Measurements from ENCODE around the gene KRTAP5-10.
"Not testable (repeated sequence)": the region's sequence is repeated elsewhere in the genome, so short reads cannot be mapped to it uniquely, and the experiment has no call there.

KRTAP5-10 gene

GRCh38 chr11:71565263-71565662 lies at the start of gene KRTAP5-10:
KRTAP5-10 (plus strand) TSS chr11:71565563; CDS start chr11:71565588, 25 bp downstream.
- DNase-seq (ENCODE audit: low spot score), result no peak

GRCh38 chr11:71518506-71519471 lies 46.6 kb upstream of the KRTAP5-10 start:
- no peak for DNase-seq (ENCODE audit: low spot score)

GRCh38 chr11:71519546-71519945 lies 45.8 kb upstream of the KRTAP5-10 start:
- DNase-seq (ENCODE audit: low spot score), result no peak

DNA sequence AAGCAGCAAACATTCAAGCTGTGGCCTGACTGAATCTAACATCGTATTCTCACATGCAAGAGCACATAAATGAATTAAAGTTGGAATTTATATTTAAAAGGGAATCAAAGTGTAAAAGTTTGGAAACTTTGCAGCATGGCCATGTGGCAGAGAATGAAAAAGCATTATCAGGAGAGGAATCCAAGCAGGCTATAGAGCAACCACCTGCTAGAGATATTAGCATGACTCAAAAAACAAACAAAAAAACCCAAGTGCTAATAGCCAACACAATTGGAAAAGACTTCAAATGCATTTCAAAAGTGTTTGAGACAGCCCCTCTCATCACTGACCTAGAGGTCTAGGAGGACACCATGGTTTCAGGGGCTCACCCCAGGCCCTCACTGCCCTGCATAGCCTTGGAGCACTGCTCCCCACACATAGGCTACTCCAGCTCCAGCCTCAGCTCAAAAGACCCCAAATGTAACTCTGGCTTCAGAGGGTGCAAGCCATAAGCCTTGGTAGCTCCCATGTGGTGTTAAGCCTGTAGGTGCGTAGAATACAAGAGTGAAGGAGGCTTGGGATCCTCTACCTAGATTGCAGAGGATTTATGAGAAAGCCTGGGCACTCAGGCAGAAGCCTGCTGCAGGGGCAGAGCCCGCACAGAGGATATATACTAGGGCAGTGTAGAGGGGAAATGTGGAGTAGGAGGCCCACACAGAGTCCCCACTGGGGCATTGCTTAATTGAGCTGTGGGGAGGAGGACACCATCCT lies 40.0 kb upstream of the KRTAP5-10 start:
- DNase-seq (ENCODE audit: low spot score), result no peak

GRCh38 chr11:71525938-71526495 lies 39.3 kb upstream of the KRTAP5-10 start:
- DNase-seq (ENCODE audit: low spot score), result no peak

GRCh38 chr11:71526796-71527575 lies 38.4 kb upstream of the KRTAP5-10 start, which contains the start of gene KRTAP5-7:
KRTAP5-7 (plus strand) TSS chr11:71527267; CDS start chr11:71527301, 34 bp downstream.
- DNase-seq (ENCODE audit: low spot score), result not testable (repeated sequence)

DNA sequence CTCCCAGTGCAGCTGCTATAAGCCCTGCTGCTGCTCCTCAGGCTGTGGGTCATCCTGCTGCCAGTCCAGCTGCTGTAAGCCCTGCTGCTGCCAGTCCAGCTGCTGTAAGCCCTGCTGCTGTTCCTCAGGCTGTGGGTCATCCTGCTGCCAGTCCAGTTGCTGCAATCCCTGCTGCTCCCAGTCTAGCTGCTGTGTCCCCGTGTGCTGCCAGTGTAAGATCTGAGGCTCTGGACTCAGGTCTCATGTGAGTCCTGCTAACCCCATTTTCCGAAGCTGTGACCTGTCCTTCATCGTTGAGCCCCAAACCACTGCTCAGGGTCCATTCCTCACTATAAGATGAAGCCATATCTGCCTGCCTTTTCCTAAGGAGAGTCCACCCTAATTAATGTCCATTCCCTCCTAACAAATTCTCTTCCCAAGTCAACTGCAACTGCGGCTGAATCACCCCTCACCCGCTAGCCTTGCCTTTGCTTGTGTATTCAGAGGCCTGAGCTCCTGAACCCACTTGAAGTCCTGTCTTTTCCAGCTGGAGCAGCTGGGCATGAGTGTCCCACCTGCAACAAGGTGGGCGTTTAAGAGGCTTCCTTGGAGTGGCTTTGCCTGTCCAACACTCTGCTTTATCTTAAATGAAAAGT lies 37.7 kb upstream of the KRTAP5-10 start:
- DNase-seq (ENCODE audit: low spot score), result no peak

DNA sequence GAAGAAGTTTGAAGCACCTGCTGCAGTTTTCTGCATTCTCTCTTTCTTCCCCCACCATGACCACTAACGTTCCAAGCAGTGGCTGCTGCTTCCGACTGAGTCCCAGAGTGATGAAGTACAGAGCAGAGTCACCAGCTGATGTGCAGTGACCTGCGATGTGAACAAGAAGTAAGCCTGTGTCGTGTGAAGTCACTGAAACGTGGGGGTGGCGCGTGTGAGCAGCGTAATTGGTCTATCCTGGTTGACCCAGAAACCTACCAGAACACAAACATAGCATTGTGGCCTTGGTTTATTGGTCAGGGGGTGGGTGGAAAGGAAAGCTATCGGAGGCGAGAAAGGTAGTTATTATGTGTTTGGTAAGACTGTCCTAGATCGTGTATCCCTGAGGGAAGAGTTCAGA lies 34.8 kb upstream of the KRTAP5-10 start:
- DNase-seq (ENCODE audit: low spot score), result no peak

DNA sequence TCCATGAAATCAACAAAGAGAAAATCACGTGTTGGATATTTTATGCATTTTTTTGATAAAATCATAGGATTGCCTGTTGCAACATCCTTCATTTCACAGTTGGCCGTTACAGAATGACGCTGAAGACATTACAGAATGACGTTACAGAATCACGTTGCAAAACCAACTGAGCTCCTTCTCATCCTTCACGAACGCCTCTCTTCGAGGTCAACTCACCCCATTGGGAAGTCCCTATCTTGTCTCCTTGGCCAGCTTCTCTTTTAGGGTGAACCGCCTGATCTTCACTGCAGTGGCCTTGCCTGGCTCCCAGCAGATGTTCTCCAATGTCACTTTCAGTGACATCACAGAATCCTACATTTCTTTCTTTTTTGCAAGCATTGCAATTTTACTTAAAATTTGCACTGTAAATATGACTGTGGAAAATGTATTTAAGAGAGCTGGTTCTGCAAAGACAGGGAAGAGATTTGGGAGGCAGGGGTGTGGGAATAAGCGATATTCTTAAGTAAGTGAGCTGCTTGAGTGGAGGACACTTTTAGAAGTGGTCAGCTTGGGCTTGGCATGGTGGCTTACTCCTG lies 33.2 kb upstream of the KRTAP5-10 start:
- DNase-seq (ENCODE audit: low spot score), result no peak

DNA sequence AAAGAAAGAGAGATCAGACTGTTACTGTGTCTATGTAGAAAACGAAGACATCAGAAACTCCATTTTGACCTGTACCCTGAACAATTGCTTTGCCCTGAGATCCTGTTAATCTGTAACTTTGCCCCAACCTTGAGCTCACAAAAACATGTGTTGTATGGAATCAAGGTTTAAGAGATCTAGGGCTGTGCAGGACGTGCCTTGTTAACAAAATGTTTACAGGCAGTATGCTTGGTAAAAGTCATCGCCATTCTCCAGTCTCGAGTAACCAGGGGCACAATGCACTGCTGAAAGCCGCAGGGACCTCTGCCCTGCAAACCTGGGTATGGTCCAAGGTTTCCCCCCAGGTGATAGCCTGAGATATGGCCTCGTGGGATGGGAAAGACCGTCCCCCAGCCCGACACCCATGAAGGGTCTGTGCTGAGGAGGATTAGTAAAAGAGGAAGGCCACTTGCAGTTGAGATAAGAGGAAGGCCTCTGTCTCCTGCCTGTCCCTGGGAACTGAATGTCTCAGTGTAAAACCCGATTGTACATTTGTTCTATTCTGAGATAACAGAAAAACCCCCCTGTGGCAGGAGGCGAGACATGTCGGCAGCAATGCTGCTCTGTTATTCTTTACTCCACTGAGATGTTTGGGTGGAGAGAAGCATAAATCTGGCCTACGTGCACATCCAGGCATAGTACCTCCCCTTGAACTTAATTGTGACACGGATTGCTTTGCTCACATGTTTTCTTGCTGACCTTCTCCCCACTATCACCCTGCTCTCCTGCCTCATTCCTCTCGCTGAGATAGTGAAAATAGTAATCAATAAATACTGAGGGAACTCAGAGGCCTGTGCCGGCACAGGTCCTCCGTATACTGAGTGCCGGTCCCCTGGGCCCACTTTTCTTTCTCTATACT lies 30.4 kb upstream of the KRTAP5-10 start:
- not testable (repeated sequence) for DNase-seq (ENCODE audit: low spot score)

DNA sequence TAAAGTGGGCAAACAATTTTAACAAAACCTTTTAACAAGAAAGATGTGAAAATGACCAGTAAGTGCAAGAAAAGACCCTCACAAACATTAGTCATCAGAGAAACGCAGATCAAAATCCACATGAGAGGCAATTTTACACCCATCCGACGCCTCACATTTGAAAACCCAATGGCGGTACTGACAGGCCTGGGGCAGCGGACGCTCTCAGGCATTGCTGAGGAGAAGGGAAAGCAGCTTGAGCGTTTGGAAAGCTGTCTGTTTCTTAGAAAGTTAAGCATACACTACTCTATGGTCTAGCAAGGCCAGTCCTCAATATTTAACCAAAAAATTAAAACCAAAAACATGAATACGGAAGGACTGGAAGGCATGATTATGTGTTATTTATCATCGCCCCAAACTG lies 29.5 kb upstream of the KRTAP5-10 start:
- DNase-seq (ENCODE audit: low spot score), result no peak

DNA sequence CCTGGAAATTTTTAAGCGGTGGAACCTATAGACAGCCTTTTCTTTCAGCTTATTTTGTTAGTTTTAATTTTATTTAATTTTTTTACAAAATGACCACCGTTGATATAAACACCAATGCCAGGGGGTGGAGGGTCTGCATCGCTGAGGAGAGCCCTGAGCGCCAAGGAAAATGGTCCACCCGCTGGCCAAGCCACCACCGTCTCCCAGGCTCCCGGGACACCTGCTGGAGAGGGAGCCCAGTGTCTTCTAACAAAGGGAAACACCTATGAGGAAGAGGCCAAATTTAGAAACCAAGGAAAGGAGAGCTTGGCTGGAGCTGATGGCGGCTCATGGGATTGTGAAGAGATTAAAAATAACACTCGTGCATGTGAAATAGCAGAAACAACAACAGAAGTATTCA lies 27.8 kb upstream of the KRTAP5-10 start:
- DNase-seq (ENCODE audit: low spot score), result no peak

DNA sequence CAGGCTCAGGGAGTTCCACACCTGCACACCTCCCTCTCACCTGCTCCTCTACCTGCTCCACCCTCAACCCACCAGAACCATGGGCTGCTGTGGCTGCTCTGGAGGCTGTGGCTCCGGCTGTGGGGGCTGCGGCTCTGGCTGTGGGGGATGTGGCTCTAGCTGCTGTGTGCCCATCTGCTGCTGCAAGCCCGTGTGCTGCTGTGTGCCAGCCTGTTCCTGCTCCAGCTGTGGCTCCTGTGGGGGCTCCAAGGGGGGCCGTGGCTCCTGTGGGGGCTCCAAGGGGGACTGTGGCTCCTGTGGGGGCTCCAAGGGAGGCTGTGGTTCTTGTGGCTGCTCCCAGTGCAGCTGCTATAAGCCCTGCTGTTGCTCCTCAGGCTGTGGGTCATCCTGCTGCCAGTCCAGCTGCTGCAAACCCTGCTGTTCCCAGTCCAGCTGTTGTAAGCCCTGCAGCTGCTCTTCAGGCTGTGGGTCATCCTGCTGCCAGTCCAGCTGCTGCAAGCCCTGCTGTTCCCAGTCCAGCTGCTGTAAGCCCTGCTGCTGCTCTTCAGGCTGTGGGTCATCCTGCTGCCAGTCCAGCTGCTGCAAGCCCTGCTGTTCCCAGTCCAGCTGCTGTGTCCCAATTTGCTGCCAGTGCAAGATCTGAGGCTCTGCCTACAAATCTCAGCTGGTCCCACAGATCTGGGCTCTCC lies 27.2 kb upstream of the KRTAP5-10 start, which contains the start of gene KRTAP5-8:
Gene KRTAP5-8 (plus strand): TSS at position 49 of the 689 bp plus-strand sequence. CDS start 31 bp downstream, at position 80.
- not testable (repeated sequence) for DNase-seq (ENCODE audit: low spot score)

DNA sequence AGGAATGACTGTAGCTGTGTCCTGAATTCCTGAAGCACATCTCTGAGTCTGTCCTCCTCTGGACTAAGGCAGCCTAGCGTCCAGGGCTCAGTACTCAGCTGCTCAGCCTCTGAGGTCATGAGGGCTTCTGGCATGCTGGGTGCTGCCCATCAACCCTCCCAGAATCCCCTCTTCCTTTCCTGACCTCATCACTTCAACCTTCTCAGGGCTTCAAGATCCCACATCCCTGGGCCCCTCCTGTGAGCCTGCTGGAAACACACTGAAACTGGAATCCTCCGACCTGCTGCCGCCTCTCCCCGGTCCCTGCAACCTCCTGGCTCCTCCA lies 26.7 kb upstream of the KRTAP5-10 start:
- no peak for DNase-seq (ENCODE audit: low spot score)

DNA sequence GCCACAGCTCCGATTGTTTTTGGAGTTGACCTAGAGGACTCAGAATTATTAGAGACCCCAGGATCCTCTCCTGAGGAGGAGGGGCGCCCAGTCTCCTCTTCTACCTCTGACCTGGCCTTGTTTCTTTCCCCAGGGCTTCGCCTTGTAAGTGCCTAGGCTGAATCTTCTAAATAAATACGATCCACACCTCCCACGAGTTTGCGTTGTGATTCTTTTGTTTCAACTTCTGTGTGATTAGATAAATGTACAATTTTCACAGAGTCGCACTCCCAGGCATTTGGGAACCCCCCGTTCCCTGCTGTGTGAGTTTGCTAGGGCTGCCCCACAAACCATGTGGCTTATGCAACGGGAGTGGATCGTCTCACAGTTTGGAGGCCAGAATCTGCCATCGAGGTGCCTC lies 26.3 kb upstream of the KRTAP5-10 start:
- DNase-seq (ENCODE audit: low spot score), result no peak

- not testable (repeated sequence) for DNase-seq (ENCODE audit: low spot score)
These were observed 25.4 kb upstream of the KRTAP5-10 start for GRCh38 chr11:71539971-71540370.

DNA sequence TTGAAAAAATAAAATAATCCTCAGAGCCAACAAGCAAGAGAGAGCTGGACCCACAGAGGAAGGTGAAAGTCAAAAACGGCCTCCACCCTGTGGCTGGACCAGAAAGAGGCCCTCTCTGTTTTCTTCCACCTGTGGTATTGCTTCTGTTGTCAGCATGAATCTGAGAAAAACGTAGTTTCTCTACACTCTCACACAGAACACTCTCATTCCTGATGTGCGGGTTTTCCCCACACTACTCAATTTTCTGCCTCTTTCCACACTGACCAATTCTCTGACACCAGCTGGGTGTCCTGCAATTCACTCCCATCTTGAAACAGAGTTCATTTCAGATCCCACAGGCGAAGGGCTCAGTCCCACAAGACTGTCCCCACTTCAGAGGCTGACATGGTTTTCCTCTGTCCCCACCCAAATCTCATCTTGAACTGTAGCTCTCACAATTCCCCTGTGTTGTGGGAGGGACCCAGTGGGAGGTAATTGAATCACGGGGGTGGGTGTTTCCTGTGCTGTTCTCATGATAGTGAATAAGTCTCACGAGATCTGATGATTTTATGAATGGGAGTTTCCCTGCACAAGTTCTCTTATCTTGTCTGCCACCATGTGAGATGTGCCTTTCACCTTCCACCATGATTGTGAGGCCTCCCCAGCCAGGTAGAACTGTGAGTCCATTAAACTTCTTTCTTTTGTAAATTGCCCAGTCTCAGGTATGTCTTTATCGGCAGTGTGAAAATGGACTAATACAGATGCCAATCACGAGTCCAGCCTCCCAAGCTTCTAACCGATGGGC lies 24.6 kb upstream of the KRTAP5-10 start:
- DNase-seq (ENCODE audit: low spot score), result not testable (repeated sequence)

- no peak for DNase-seq (ENCODE audit: low spot score)
These were observed 23.0 kb upstream of the KRTAP5-10 start for GRCh38 chr11:71542382-71542781.

All from Ammon's horn (tissue), 1 donor.